SHP77 treated with DMSO at 0.1 percent for 48 hours (cell line): Measurements from ENCODE around the gene RBM43.
"Not testable (repeated sequence)": the region's sequence is repeated elsewhere in the genome, so short reads cannot be mapped to it uniquely, and the experiment has no call there.

Experiments used
- DNase-seq: peaks from one replicate; lab custom pipeline; 2025; lab: John Stamatoyannopoulos, UW

The RBM43 gene

GRCh38 chr2:151268085-151268484, 6.4 kb upstream of the RBM43 start:
- no peak for DNase-seq

DNA sequence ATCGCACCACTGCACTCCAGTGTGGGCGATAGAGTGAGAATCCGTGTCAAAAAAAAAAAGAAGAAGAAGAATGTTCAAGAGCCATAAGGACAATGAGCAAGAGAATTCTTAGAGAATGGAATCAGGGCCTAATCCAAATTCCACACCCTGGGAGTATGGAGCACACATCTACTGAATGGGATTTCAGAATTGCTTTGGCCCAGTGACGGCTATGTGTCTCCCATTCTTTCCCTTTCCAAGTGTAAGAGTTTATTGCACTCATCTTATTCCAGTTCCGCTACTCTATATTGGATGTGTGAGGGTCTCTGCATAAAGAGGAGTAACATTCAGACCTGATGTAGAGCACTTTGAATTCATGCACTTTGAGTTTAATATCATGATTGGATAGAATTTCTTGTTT, 5.9 kb upstream of the RBM43 start:
- no peak for DNase-seq

DNA sequence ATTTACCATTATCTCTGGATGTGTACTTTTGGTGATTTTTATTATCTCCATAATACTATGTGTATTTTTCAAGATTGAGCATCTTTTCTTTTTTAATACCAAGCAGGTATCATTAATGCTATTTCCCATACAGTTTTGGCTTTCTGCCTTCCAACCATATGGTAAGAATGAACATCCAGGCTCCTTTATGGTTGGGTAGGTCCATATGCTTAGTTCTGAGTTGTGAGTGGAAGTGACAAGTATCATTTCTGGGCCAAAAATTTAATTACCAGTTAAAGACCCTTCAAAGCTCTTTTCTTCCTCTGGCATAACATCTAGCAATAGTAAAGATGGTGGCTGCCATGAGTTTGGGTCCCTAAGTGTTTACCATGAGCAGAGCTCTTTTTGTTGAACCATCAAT, 4.3 kb upstream of the RBM43 start:
- no peak for DNase-seq

GRCh38 chr2:151264157-151264825, 2.6 kb upstream of the RBM43 start:
- DNase-seq: no peak

DNA sequence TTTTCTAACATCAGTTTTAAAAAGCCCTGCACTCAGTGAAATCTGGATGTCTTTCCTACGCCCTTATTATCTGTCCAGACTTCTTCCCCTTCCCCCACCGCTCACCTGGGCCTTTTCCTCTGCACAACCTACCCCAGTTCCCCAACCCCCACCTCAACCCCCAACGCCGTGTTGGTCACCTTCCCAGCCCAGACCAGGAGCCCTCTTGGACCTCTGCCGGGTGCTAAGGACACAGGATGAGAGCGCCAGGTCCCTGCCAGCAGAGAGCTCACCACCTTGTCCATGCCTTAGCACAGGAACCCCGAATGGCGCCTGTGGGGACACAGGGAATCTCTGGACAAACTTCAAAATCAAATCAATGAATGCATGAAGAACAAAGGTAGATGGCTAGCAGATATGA, 966 bp upstream of the RBM43 start:
- DNase-seq: no peak

GRCh38 chr2:151261977-151262291, 271 bp upstream of the RBM43 start:
- no peak for DNase-seq

GRCh38 chr2:151260573-151261230, 961 bp downstream of the RBM43 start:
- no peak for DNase-seq

- no peak for DNase-seq
These were observed 3.5 kb downstream of the RBM43 start for GRCh38 chr2:151258121-151258520.

DNA sequence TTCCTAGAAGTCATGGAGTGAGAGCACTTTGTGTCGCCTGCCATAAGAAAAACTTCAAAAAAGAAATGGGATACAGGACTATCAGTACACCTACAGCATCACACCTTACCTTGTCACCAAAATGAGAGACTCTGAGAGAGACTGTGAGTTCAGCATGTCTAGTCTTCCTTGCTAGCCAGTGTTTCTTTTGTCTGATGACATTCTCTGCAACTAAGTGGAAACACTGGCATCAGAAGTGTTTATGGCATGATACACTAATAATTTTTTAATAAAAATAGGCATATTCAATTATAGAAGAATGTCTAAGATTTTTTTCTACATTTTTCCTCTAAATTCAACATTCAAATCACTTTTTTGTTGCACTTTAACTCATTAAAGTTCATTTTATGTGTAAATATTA, 9.0 kb downstream of the RBM43 start:
- DNase-seq: no peak

GRCh38 chr2:151251012-151251411, 10.7 kb downstream of the RBM43 start:
- no peak for DNase-seq

DNA sequence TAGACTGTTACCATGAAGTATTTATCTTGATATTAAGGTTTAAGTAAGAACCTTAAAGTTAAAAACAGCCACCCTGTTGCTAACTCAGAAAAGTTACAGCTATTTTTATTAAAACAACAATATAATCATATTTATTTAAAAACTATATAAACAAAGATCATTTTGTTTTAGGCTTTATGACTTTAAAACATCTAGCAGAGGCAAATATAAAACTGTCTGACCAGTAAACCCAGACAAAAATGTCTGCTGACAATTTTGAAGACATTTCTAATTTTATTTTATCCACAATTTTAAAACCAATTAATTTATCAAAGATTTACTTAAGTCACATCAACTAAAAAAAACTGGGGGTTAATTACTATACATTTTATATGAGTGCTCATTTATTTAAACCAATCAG, 14.2 kb downstream of the RBM43 start:
- DNase-seq: no peak

GRCh38 chr2:151246152-151246551, 15.5 kb downstream of the RBM43 start:
- no peak for DNase-seq

DNA sequence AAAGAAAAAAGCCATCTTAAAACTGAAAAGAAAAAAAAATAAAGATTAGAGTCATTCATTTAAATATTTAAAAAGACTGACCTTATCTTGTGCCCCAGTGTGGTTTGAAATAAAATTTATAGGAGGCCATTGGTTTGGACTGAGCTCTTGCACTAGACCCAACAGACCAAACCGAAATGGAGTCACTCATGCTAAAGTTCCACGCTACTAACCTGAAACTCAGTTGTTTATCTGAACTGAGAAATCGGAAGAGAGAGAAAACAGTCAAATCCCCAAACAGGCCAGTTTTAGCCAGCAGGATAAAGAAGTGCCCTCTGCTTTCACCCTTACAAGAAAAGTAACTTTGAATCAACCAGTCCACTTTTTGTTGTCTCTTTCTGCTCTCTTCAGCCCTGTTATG, 18.2 kb downstream of the RBM43 start:
- DNase-seq: no peak

DNA sequence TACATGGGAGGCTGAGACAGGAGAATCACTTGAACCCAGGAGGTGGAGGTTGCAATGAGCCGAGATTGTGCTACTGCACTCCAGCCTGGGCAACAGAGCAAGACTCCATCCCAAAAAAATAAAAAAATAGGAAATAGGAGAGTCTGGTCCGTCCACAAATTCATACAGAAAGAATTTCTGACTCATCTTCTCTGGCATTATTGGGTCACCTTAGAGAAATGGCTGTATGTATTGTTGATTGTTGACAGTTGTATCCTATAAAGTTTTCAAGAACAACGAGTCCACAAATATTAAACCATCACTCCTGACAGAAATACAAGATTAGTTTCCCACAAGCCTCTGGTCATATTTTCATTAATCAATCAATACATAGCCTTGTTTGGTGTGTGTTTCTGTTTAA, 20.4 kb downstream of the RBM43 start:
- no peak for DNase-seq

DNA sequence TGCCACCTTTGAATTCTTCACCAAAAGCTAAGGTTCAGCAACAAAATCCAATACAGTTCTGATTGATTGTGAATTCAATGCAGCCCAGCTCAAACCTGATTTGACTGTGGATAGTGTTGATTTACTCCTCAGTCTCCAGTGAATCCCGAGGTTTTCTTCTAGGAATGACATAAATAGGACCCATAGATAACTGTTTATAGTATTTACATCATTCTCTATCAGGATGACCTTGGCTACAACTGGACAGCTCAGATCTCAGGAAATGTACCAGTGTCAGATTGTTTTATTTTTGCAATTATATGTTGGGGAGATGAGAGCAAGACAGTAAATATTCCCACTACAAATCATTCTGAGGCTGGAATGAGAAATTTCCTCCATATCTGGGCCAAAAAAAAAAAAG, 21.2 kb downstream of the RBM43 start:
- DNase-seq: no peak

GRCh38 chr2:151239624-151240023, 22.0 kb downstream of the RBM43 start:
- no peak for DNase-seq

GRCh38 chr2:151238527-151239487, 22.9 kb downstream of the RBM43 start:
- DNase-seq: peak; percentile 5

- DNase-seq: no peak
These were observed 24.1 kb downstream of the RBM43 start for GRCh38 chr2:151237422-151238025.

DNA sequence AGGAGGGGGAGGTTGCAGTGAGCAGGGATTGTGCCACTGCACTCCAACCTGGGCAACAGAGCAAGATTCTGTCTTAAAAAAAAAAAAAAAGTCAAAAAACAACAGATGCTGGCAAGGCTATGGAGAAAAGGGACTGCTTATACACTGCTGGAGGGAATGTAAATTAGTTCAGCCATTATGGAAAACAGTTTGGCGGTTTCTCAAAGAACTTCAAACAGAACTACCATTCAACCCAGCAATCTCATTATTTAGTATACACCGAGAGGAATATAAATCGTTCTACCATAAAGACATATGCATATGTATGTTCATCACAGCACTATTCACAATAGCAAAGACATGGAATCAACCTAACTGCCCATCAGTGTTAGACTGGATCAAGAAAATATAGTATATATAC, 27.9 kb downstream of the RBM43 start:
- DNase-seq: not testable (repeated sequence)

DNA sequence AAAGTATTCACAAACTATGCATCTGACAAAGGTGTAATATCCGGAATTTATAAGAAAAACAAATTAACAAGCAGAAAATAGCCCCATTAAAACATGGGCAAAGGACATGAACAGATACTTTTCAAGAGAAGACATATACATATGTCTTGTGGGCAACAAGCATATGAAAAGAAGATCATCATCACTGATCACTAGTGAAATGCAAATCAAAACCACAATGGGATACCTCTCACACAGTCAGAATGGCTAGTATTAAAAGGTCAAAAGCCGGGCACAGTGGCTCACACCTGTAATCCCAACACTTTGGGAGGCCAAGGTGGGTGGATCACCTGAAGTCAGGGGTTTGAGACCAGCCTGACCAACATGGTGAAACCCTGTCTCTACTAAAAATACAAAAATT, 28.4 kb downstream of the RBM43 start:
- not testable (repeated sequence) for DNase-seq

DNA sequence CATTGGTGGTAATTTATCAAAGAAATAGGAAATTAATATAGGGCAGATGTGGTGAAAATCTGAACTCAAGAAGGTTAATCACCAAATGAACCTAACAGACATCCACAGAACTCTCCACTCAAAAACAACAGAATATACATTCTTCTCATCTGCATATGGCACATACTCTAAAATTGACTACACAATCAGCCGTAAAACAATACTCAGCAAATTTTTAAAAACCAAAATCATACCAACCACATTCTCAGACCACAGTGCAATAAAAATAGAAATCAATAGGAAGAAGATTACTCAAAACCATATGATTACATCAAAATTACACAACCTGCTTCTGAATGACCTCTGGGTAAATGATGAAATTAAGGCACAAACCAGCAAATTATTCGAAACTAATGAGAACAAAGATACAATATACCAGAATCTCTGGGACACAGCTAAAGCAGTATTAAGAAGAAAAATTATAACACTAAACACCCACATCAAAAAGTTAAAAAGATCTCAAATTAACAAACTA, 31.0 kb downstream of the RBM43 start:
- no peak for DNase-seq

GRCh38 chr2:151228847-151229512, 32.7 kb downstream of the RBM43 start:
- no peak for DNase-seq
